Stimulated activated CD4-positive, alpha-beta T cell treated with anti-CD3 and anti-CD28 coated beads, Interleukin-4, amount 100 ng/mL, for 48 hours (primary cell): Measurements from ENCODE around the gene CSGALNACT2.

ENCODE experiments used
- DNase-seq, 2 donors: peaks; one replicate each; pipeline ENCODE4 v3.0.0-alpha.2; 2020; ENCODE audit warnings: low read depth in 2 of 2

Gene CSGALNACT2

GRCh38 chr10:43227911-43228782 lies 89.9 kb downstream of the CSGALNACT2 start:
- DNase-seq: no peak

DNA sequence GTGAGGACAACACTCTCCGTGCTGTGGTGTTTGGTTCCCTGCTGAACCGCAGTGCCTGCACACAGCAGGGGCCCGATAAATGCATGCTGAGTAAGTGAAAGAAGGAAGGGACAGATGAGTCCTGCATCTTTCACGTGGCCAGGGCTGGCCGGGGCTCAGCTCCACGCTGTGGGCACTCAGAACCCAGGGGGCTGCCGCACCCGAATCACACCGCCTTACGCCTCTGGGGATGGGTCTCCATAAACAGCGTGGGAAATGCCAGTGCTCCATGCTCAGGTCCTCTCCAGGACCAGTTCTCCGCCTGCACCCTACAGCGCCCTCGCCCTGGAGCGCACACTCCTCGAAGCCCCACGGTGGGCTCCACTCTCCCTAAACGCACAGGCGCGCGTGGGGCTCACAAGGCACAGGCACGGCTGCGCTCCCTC lies 90.5 kb downstream of the CSGALNACT2 start:
- no peak for DNase-seq

GRCh38 chr10:43229208-43230061 lies 91.2 kb downstream of the CSGALNACT2 start:
- DNase-seq: no peak

DNA sequence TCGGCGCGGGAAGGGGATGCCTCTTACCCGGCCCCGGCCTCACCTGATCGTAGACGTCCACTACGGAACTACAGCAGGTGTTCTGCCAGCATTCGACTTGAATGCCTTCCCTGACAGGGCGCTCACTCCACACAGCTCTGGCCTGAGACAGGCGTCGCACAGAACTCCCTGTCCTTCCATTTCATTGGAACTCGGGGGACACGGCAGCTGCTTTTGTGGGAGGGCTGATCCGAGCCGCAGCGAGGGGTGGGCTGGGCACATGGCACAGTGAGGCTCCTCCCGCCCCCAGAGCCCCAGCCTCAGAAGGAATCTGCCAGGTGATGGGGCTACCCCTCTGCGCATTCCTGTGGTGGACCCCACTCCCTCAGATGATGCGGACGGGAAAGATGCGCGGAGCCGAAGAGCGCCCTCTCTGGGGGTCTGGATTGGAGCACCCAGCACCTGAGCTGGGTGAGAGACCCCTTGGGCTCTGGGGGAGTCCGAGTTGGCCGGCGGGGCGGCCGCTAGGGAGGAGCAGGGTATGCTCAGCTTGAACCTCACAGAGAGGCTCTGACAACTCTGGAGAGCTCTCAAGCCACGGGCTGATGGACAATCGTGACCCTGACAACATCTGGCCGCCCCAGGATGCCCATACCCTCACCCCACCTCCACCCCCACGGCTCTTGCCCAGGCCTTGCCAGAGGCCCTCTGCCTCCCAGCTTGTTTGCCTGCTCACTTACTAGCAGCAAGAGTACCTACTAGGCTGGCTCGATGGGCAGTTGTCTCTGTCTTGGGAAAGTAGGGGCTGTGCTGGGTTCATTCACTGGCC lies 92.1 kb downstream of the CSGALNACT2 start:
- no peak for DNase-seq

DNA sequence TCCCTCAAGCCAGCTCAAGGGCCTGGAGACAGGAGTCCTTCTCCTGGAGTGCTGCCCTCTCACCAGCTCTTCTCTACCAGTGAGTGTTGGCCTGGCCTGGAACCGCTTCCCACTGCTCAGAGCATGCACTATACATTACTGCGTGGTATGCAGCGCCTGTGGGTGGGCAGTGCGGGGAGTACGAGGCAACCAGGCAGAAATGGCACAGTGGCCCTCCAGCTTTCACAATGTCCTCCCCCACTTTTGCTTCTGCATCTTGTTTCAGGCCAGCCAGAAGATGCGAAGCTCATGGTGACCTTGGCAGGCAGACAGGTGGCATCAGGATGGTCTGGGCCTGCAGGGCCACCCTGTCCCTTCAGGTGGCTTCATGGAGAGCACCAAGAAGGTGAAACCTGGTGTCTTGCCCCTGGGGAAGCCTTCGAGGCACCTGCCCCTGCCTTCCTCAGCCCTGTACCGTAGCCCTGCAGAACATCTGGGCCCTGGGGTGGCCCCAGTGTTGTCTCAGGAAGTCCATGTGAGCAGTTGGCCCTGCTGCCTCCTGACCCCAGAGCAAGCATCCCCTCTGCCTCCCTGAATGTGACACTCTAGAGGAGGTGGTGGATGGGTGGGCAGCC lies 92.8 kb downstream of the CSGALNACT2 start:
- no peak for DNase-seq

DNA sequence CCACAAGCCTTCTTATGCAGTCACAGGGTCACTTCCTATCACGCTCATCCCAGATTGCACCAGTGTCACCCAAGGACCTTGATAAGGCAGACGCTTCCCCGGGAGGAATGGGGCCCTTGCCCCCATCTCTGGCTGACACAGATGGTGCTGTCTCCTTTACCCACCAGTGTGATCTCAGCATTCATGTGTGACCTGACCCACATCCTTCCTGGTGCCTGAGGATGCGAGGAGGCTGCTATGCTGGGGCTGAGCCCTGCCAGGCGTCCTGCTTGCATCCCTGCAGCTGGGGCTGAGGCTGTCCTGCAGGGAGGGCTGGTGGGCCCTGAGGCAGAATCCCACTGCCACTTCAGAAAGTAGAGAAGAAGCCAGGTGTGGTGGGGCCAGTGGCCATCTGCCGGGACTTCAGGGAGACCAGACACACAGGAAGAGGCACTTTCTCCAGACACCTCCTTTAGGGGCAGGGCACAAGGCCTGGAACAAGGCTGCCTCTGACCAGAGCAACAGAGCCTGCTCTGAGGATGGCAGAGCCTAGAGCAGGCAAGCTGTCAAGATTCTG lies 93.4 kb downstream of the CSGALNACT2 start:
- DNase-seq: no peak

- DNase-seq: no peak
These were observed 95.6 kb downstream of the CSGALNACT2 start for GRCh38 chr10:43233601-43234430.

DNA sequence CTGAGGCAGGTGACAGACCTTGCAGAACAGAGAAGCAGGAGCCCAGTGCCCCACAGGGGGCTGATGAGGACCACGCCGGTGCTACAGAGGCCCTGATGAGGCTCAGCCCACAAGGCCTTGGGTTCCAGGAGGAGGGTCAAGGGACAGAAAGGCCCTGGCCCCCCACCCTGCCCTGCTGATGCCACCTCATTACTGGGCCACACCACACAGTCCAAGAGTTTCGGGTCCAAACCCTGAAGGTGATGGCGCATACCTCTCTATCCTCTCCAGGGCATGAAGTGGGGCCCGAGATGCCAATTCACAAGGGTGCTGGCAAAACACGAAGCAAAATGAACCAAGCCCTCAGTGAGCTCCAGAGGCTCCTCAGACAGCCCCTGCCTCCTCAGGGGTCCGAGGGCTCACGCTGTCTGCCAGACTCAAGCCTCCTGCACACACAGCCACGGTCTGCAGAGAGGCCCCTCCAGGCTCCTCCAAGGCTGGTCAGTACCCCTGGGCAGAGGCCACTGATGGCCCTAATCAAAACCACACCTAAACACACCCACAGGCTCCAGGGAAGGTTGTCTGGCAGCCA lies 96.3 kb downstream of the CSGALNACT2 start:
- no peak for DNase-seq
